T-helper 9 cell (primary cell): ENCODE measurements around the gene JPH4.

Experiments
- DNase-seq: peaks from one replicate; pipeline ENCODE4 v3.0.0-alpha.2; 2020

Gene JPH4

DNA sequence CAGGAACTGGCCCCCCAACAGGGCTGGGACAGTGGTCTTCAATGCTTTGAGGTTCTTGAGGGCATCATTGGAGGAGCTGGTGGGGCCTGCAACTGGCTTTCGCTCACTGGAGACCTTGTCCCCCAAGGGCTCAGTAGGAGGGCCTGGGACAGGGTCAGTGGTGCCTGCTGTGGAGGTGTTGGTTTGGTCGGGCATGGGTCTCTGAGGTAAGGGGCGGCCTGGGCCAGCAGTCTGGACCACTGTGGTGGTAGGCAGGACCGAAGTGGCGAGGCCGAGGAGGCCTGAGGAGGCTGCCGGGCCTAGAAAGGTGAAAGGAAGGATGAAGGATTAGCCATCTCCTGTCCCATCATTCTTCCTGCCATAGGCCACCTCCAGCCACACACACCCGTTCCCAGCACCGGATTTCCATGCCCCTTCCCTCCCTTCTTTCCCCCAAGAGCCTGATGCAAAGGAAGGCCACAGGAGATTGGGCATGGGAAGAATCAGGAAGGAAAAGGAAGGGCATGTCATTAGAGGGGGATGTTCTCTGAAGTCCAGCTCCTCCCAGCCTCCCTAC lies 55.9 kb downstream of the JPH4 start:
- no peak for DNase-seq

GRCh38 chr14:23521785-23522640 lies 56.6 kb downstream of the JPH4 start:
- DNase-seq: no peak

DNA sequence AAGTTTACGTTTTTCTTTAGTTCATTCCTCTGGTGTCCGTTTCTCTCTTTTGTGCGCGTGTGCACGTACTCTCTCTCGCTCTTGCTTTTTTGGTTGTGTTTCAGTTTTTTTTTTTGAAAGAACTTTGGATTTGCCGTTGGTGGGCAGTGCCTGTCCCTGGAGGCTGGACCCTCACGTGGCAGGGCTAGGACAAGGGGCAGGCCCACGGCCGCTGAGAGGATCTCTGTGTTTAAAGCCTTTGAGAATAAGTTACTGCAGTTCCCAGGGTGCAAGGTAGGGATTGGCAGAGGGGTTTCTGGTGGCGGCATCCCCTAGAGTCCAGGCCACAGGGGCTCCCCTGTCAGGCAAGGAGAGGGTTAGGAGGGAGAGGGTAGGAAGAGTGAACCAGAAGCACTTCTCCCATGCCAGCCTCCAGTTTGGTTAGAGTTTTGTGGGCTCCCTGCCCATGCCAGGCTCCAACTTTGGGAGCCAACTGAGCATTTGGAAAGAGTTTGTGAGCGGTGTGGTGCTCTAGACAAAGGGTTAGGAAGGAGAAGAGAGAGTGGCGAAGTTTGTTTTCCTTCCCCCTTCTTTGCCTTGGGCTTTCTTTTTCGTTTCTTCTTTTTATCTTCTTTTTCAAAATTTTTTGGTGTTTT lies 57.6 kb downstream of the JPH4 start:
- DNase-seq: no peak

- no peak for DNase-seq
Measured at GRCh38 chr14:23518709-23519108, 59.9 kb downstream of the JPH4 start.
